Subcutaneous adipose tissue (tissue), 4 donors: Measurements from ENCODE around the gene RTL5. TPM values are rescaled to one million over a fixed set of nuclear protein-coding genes. Genes with fewer than 3 reads are reported as not detected.

Experiments used
- total RNA-seq, 4 donors: library from RNA; depleted of rRNA; stranded (reverse); fragments of >200 nt; gene quantifications; one replicate each; pipeline ENCODE4 v1.1.0, GENCODE V29; 2016
- TF ChIP-seq, protein P1 (sequence below): fragments of 450-650 bp; IDR thresholded peaks from one replicate; pipeline ENCODE4 v1.5.1; 2016; ENCODE audit warnings: low read depth, mild to moderate bottlenecking, control low read depth, antibody characterized with exemption, moderate library complexity

The RTL5 gene
- total RNA-seq, 4 donors from 2014 or later = 4.1 to 7.5 (median 6.1) TPM

DNA sequence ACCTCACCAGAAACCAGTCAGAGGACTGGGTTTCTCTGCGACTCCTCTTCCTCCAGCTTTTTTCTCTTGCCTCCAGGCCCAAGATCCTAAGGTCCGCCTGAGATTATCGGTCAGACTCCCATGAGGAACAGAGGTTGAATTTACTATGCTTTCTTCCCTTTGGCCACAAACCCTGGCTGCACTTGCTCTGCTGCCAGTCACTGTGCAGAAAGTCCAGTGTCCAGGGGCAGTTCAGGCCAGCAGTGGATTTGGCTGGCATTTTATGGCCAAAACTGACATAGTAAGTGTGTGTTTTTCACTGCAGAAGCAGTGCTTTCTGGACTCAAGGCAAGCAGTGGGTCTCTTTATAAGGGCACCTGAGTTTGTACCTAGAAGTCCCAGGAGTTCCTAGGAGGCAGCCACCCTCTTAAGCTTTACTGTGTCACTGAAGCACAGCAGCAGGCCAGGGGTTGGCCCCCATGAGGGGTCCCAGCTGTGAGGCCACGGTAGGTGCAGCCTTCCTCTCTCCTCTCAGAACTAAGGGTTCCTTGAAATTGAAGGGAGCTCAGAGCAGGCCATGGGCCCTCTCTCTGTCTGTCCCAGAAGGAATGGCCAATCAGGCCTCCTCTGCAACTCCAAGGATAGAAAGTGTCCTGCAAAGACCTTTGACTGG is 3.4 kb downstream of the RTL5 start:
- TF ChIP-seq, protein P1, sequence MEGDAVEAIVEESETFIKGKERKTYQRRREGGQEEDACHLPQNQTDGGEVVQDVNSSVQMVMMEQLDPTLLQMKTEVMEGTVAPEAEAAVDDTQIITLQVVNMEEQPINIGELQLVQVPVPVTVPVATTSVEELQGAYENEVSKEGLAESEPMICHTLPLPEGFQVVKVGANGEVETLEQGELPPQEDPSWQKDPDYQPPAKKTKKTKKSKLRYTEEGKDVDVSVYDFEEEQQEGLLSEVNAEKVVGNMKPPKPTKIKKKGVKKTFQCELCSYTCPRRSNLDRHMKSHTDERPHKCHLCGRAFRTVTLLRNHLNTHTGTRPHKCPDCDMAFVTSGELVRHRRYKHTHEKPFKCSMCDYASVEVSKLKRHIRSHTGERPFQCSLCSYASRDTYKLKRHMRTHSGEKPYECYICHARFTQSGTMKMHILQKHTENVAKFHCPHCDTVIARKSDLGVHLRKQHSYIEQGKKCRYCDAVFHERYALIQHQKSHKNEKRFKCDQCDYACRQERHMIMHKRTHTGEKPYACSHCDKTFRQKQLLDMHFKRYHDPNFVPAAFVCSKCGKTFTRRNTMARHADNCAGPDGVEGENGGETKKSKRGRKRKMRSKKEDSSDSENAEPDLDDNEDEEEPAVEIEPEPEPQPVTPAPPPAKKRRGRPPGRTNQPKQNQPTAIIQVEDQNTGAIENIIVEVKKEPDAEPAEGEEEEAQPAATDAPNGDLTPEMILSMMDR = no peak

DNA sequence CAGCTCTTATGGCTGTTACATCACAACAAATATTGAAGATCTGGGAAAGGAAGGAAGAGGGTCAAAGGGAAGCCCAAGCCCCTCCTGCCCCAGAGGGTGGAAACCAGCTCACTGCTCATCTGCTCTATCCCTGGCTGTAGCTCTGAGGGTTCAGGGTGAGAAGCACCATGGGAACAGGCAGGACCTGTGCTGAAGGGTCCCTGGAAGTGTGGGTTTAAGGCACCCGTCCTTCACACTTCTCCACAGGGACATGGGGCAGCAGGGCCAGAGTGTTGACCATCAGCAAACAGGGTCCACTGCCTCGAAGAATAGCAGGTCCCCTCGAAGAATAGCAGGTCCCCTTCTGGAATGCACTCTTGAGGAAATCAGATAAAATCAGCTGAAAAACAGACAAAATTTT is 4.4 kb downstream of the RTL5 start:
- TF ChIP-seq, protein P1 = no peak

DNA sequence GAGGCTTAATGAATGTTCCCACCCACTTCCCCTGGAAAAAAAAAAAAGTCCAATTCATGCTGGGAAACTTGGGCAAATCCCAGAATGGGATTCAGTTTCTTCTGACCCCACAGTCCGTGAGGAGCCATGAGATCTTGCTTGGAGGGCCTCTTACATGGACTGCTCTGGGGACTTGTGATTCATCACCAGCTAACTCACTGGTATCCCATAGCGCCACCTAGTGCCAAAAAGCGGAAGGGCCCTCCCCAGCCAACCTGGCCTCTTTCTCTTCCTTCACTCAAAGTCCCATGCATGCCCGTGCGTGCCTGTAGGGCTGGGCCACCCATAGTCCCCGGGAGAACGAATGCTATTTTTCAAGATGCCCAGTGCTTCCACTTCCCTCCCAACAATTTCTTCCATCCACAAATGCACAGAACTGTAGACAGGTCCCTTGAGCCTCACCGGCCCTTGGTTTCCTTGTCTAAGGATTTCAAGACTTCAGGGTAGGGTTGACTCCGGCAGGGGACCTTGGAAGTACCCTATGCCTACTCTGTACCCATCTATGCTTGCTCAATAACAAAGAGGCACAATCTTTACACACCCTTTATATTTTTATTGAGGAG is 5.1 kb downstream of the RTL5 start:
- TF ChIP-seq, protein P1 = no peak

DNA sequence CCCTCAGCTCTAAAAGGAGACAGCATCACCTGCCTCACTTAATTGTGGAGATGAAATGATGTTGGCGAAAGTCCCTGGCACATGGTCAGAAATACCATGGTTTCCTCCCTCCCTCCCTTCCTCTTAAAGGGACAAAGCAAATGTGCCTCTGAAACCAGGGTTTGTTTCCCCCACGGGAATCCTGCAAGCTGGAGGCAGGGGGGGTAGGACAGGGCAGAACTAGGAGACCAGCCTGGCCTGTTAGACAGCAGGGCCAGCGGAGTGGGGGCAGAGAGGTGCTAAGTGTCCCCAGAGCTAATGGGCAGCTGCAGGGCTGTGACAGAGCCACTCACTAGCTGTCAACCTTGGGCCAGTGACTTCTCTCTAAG is 5.7 kb downstream of the RTL5 start:
- TF ChIP-seq, protein P1 = no peak

DNA sequence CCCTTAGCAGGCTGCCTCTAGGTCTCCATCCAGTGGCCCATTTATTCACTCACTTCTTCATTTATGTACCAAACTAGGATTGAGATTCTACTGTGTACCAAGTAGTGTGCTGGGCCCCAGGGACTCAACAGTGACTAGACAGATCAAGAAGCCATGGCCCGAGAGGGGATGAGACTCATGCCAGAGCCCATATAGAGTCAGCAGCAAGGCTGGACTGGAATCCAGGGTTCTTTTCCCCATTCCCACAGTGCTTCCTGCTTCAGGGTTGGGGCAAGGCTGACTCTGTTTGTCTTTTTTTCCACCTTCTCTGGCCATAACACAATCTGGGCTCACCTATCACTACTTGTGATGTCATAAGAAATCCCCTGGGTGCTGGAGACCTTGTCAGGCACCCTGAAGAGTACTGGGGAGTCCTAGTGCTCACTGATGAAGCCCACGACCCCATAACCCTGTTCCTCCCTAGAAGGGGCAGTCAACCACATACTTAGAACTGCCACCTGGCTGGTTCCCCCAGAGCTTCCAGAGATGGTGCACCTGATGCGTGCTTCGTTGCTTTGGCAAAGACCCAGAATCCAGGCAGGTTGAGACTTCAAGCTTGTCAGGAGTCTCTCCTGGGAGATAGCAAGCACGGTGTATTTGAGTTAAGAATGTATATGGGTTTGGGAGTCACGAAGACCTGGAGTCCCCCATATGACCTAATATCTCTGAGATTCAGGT is 6.2 kb downstream of the RTL5 start:
- TF ChIP-seq, protein P1 = no peak

DNA sequence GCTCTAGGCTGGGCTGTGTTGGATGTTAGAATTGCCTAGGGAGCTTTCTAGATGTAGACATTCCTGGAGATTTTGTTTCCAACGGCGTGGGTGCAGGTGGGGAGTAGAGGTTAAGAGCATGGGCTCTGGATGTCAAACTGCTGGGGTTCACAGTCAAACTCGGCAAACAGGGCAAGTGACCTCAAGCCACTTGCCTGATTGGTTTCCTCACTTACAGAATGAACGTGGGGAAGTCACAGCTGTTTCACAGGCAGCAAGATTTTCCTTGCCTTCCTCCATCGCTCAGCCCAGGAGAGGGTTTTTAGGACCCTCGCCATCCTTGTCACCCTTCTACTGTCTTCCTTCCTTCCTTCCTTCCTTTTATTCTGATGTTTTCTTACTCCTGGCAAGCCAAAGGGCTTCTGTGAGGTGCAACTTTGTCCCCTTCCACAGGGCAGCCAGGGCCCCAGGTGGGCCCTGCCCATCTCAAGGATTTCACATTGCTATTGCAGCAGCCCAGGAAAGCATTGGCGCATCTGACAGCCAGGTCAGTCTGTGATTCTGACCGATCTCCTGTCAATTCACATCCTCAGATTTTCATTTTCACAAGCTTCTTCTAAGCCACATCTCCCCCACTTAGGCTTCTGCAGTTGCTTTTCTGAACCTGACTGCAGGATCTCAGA is 7.0 kb downstream of the RTL5 start:
- TF ChIP-seq, protein P1 = no peak

DNA sequence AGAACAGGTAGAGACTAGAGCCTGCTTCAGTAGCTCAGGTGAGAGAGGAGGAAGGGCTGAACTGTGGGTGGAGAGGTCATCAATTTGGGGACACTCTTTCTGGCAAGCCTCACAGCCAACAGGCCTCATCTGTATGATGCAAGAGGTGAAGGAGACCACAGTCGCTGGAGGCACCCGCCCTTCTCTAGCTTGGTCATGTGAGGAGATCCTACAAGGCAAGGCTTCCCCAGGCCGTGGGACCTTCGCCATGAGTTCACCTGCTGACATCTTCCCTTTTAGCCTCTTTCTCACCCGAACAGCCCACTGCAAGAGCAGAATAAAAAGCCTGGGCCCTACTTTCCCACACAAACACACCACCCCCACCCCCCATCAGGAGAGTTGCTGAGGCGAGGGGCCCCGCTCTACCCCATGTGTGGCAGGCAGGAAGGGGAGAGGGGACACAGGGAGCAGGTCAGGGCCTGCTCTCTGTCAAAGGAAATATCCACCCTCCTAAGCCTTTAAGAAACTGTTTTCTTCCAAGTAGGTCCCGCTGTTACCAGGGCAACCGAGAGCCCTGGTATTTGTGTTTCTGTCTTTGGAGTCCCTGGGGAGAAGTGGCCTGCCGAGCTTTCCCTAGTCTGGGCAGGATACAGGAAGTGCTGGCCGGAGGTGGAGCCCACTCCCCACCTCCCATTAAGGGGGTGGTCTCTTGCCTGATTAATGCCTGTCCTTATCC is 8.1 kb downstream of the RTL5 start:
- TF ChIP-seq, protein P1 = no peak
